Keratinocyte (primary cell): ENCODE results near the gene ELOVL6. TPM values are rescaled to one million over a fixed set of nuclear protein-coding genes. Genes with fewer than 3 reads are reported as not detected.

Source experiments
- DNase-seq: peaks from one replicate; pipeline ENCODE4 v3.0.0-alpha.2; 2011; ENCODE audit warnings: low read depth, missing footprints, low spot score
- FAIRE-seq: peaks from 2 replicates; lab custom pipeline; 2011; peaks lifted over from hg19 to GRCh38; lab: Jason Lieb, UNC
- H2AFZ ChIP-seq: 2 replicates; pipeline ENCODE4 v1.6.0; 2012; ENCODE audit warnings: low read length, control low read depth, inconsistent platforms; ENCODE audit not compliant: control insufficient read depth
- H3K27ac ChIP-seq: 2 replicates; pipeline ENCODE4 v1.5.1; 2011; ENCODE audit warnings: low read length; ENCODE audit not compliant: control insufficient read depth, insufficient read depth
- H3K27me3 ChIP-seq: 3 replicates; pipeline ENCODE4 v1.6.0; 2011; ENCODE audit warnings: low read length; ENCODE audit not compliant: control insufficient read depth, insufficient read depth; ENCODE audit errors: extremely low read depth
- H3K36me3 ChIP-seq, 2 experiments: 2 replicates in 1 of 2; 3 replicates in 1 of 2; pipeline ENCODE4 v1.5.1; 2011; ENCODE audit warnings: low read length in 2 of 2, mild to moderate bottlenecking in 1 of 2; ENCODE audit not compliant: control insufficient read depth in 2 of 2, insufficient read depth in 2 of 2; ENCODE audit errors: extremely low read depth in 1 of 2
- H3K4me1 ChIP-seq: 3 replicates; pipeline ENCODE4 v1.5.1; 2011; ENCODE audit warnings: low read length; ENCODE audit not compliant: control insufficient read depth, insufficient read depth; ENCODE audit errors: extremely low read depth
- H3K4me2 ChIP-seq: 3 replicates; pipeline ENCODE4 v1.6.0; 2011; ENCODE audit warnings: low read depth, low read length; ENCODE audit not compliant: control insufficient read depth, insufficient read depth; ENCODE audit errors: extremely low read depth
- H3K4me3 ChIP-seq, 3 experiments: fragments of 200-600 bp in 1 of 3; sonication (generic) in 1 of 3; 2 replicates in 2 of 3; 3 replicates in 1 of 3; pipeline ENCODE4 v1.5.1; 2011 to 2016; ENCODE audit warnings: low read length in 3 of 3, mild to moderate bottlenecking in 3 of 3, control low read depth in 2 of 3, inconsistent platforms in 1 of 3, low read depth in 1 of 3, mixed read lengths in 1 of 3, mixed run types in 1 of 3, moderate library complexity in 1 of 3; ENCODE audit not compliant: control insufficient read depth in 2 of 3, insufficient read depth in 2 of 3; ENCODE audit errors: extremely low read depth in 1 of 3
- H3K79me2 ChIP-seq: 2 replicates; pipeline ENCODE4 v1.6.0; 2012; ENCODE audit warnings: low read length; ENCODE audit not compliant: control insufficient read depth, insufficient read depth
- H3K9ac ChIP-seq: 3 replicates; pipeline ENCODE4 v1.6.0; 2011; ENCODE audit warnings: low read length; ENCODE audit not compliant: control insufficient read depth, insufficient read depth; ENCODE audit errors: extremely low read depth
- H3K9me1 ChIP-seq: 3 replicates; pipeline ENCODE4 v1.6.0; 2011; ENCODE audit warnings: low read length; ENCODE audit not compliant: control insufficient read depth, insufficient read depth; ENCODE audit errors: extremely low read depth
- H3K9me3 ChIP-seq: 2 replicates; pipeline ENCODE4 v1.5.1; 2012; ENCODE audit warnings: low read depth, low read length; ENCODE audit not compliant: control insufficient read depth
- H4K20me1 ChIP-seq: 3 replicates; pipeline ENCODE4 v1.6.0; 2011; ENCODE audit warnings: low read length; ENCODE audit not compliant: control insufficient read depth, insufficient read depth; ENCODE audit errors: extremely low read depth
- CTCF ChIP-seq, 3 experiments: IDR thresholded peaks in 1 of 3; conservative IDR thresholded peaks in 1 of 3; optimal IDR thresholded peaks in 1 of 3; 2 replicates in 2 of 3; 3 replicates in 1 of 3; pipeline versions ENCODE3 to v1.5.1; 2011; ENCODE audit warnings: low read length in 3 of 3, mild to moderate bottlenecking in 3 of 3, moderate library complexity in 2 of 3, control low read depth in 1 of 3, inconsistent platforms in 1 of 3; ENCODE audit not compliant: insufficient read depth in 2 of 3; ENCODE audit errors: extremely low read depth in 1 of 3
- EZH2 ChIP-seq: IDR thresholded peaks from one replicate; pipeline ENCODE4 v1.6.1; 2012; ENCODE audit warnings: inconsistent platforms, mild to moderate bottlenecking, low read length, moderate library complexity
- dilution Hi-C: fragments of 300-500 bp; cut with MboI; formaldehyde crosslinking; loops from one replicate; pipeline ENCODE4 v1.7.0; 2020; ENCODE audit warnings: low sequenced_read_pairs; ENCODE audit not compliant: extremely low pct_ligation_motif_present
- polyA plus RNA-seq, 5 experiments: library from polyadenylated mRNA; depleted of rRNA in 3 of 5; stranded (reverse) in 3 of 5; stranded (forward) in 1 of 5; unstranded in 1 of 5; fragments of >200 nt; gene quantifications; 1 replicate in 1 of 5; 2 replicates in 3 of 5; 3 replicates in 1 of 5; pipeline versions ENCODE4 v1.2.1 to v1.2.3, GENCODE V29; 2011 to 2012; ENCODE audit warnings: missing spikeins in 2 of 5, low read depth in 1 of 5, low replicate concordance in 1 of 5

The ELOVL6 gene
- polyA plus RNA-seq, 1 donor (not counting 4 experiments of a cell fraction or from before 2014, with no cell fraction given) = 65.9 TPM

GRCh38 chr4:110160618-110161017 is 37.8 kb downstream of the ELOVL6 start:
- H3K79me2 ChIP-seq = peaks cover 46% of the 10 kb centered on the region

GRCh38 chr4:110159541-110159940 is 38.9 kb downstream of the ELOVL6 start:
- H3K27me3 ChIP-seq = no peaks in the 10 kb centered on the region
- no peaks in the 10 kb centered on the region for H3K9me3 ChIP-seq
- FAIRE-seq (no peak), DNase-seq (no peak)
- dilution Hi-C loops = no loop called here
- H3K4me2 ChIP-seq = no peak overlapping the region
- no peak overlapping the region for H2AFZ ChIP-seq
- H3K36me3 ChIP-seq = peaks cover 0 to under 1% of the 10 kb centered on the region in 2 experiments
- no peaks in the 10 kb centered on the region for H4K20me1 ChIP-seq
- H3K79me2 ChIP-seq = peaks cover 52% of the 10 kb centered on the region
- TF ChIP-seq EZH2 = no peak
- no peak for TF ChIP-seq CTCF (optimal IDR thresholded peaks at IDR 0.05 in 1 of 3, IDR thresholded peaks at IDR 0.05 in 1 of 3, conservative IDR thresholded peaks at IDR 0.05 in 1 of 3; ENCODE audit: extremely low read depth in 1 of 3, insufficient read depth in 2 of 3, low read length in 3 of 3)
- H3K27ac ChIP-seq = no peak overlapping the region
- no peak overlapping the region for H3K9ac ChIP-seq
- no peak overlapping the region for H3K4me3 ChIP-seq
- peaks cover 24% of the 10 kb centered on the region for H3K4me1 ChIP-seq
- no peaks in the 10 kb centered on the region for H3K9me1 ChIP-seq

More at GRCh38 chr4:110160618-110161017, 37.8 kb downstream of the ELOVL6 start:
- no peak overlapping the region for H3K27ac ChIP-seq
- H3K27me3 ChIP-seq = no peaks in the 10 kb centered on the region
- dilution Hi-C loops = no loop called here
- H3K4me3 ChIP-seq = no peak overlapping the region
- H3K9me1 ChIP-seq = no peaks in the 10 kb centered on the region
- H3K9ac ChIP-seq = no peak overlapping the region
- H3K36me3 ChIP-seq = no peaks in the 10 kb centered on the region
- H3K9me3 ChIP-seq = no peaks in the 10 kb centered on the region
- FAIRE-seq (no peak), DNase-seq (no peak)
- H4K20me1 ChIP-seq = no peaks in the 10 kb centered on the region
- TF ChIP-seq CTCF (optimal IDR thresholded peaks at IDR 0.05 in 1 of 3, IDR thresholded peaks at IDR 0.05 in 1 of 3, conservative IDR thresholded peaks at IDR 0.05 in 1 of 3; ENCODE audit: extremely low read depth in 1 of 3, insufficient read depth in 2 of 3, low read length in 3 of 3) (no peak), EZH2 (no peak)
- peaks cover 35% of the 10 kb centered on the region for H3K4me1 ChIP-seq
- no peak overlapping the region for H2AFZ ChIP-seq
- no peak overlapping the region for H3K4me2 ChIP-seq
